ENCODE data around the gene TOE1. TPM values are rescaled to one million over a fixed set of nuclear protein-coding genes. Genes with fewer than 3 reads are reported as not detected.
"Not testable (repeated sequence)": the region's sequence is repeated elsewhere in the genome, so short reads cannot be mapped to it uniquely, and the experiment has no call there.

TOE1 gene
- total and polyA plus RNA-seq, 2 of the 8 experiments (the other 6 are each of a cell fraction or from before 2014, with no cell fraction given) = 15.2 to 25.8 TPM

- TF ChIP-seq ATF2 (IDR thresholded peaks at IDR 0.05; ENCODE audit: low read length) = no peak
- TF ChIP-seq USF2 (IDR thresholded peaks at IDR 0.05; ENCODE audit: low read length) = no peak
- no peak for TF ChIP-seq SP1 (IDR thresholded peaks at IDR 0.05; ENCODE audit: low read depth, low read length)
- TF ChIP-seq FOSL1 (IDR thresholded peaks at IDR 0.05; ENCODE audit: insufficient read depth, low read depth, low read length) = no peak
- TF ChIP-seq CHD1 (IDR thresholded peaks at IDR 0.05; ENCODE audit: low read depth, low read length) = no peak
- no peak for TF ChIP-seq SRF (IDR thresholded peaks at IDR 0.05; ENCODE audit: low read depth, low read length)
- TF ChIP-seq TCF12 (IDR thresholded peaks at IDR 0.05; ENCODE audit: low read depth, low read length) = no peak
- no peak for TF ChIP-seq ZNF274 (IDR thresholded peaks at IDR 0.05; ENCODE audit: borderline replicate concordance, extremely low read depth, low read length)
These were observed at the start of gene TOE1, which contains the start of gene MUTYH (continued) for GRCh38 chr1:45339789-45340558.

- not testable (repeated sequence) for H3K79me2 ChIP-seq (ENCODE audit: control insufficient read depth in 1 of 2, insufficient read depth in 2 of 2, low read length in 2 of 2); H3K4ac ChIP-seq (replicated peaks; ENCODE audit: insufficient read length, low read depth, low read length); H4K91ac ChIP-seq (replicated peaks; ENCODE audit: insufficient read length, low read length); H4K8ac ChIP-seq (ENCODE audit: extremely low read depth, insufficient read depth, low read length); FAIRE-seq; H2AK5ac ChIP-seq (ENCODE audit: low read depth, low read length); H3K23ac ChIP-seq (ENCODE audit: insufficient read length); H3K27ac ChIP-seq (ENCODE audit: low read depth, low read length); H3K18ac ChIP-seq (ENCODE audit: extremely low read depth, low read length); H3K4me1 ChIP-seq (replicated peaks in 1 of 4; ENCODE audit: control insufficient read depth in 3 of 4, insufficient read depth in 4 of 4, low read length in 3 of 4); H2BK20ac ChIP-seq (ENCODE audit: low read length); H3K14ac ChIP-seq (ENCODE audit: insufficient read length); H3K4me2 ChIP-seq (ENCODE audit: insufficient read depth in 1 of 2, low read depth in 2 of 2, low read length in 2 of 2); DNase-seq (ENCODE audit: low read depth in 1 of 2, low spot score in 2 of 2); H3K23me2 ChIP-seq (ENCODE audit: low read depth, low read length); H3K4me3 ChIP-seq (ENCODE audit: extremely low read depth in 1 of 4, insufficient read depth in 2 of 4, low read depth in 3 of 4, low read length in 4 of 4); H2BK15ac ChIP-seq (ENCODE audit: low read length); H2BK5ac ChIP-seq (ENCODE audit: low read depth, low read length); H3K79me1 ChIP-seq (ENCODE audit: low read depth, low read length); H2BK12ac ChIP-seq (ENCODE audit: low read depth, low read length); H4K5ac ChIP-seq (ENCODE audit: insufficient read length, low read depth, low read length); H3K9ac ChIP-seq (replicated peaks in 1 of 4; ENCODE audit: extremely low read depth in 1 of 4, low read depth in 3 of 4, low read length in 3 of 4); H3K9me3 ChIP-seq (ENCODE audit: insufficient read depth in 2 of 2, low read depth in 1 of 2, low read length in 1 of 2); H3K36me3 ChIP-seq (ENCODE audit: control insufficient read depth in 2 of 4, insufficient read depth in 4 of 4, low read length in 3 of 4); H3K27me3 ChIP-seq (replicated peaks in 1 of 4; ENCODE audit: control insufficient read depth in 3 of 4, extremely low read depth in 1 of 4, insufficient read depth in 3 of 4, low read length in 3 of 4); H2AFZ ChIP-seq (ENCODE audit: low read length); H2BK120ac ChIP-seq (replicated peaks; ENCODE audit: low read depth, low read length); H4K20me1 ChIP-seq (replicated peaks in 1 of 2; ENCODE audit: control insufficient read depth in 1 of 2, insufficient read depth in 2 of 2, low read length in 2 of 2); H3K56ac ChIP-seq (replicated peaks; ENCODE audit: insufficient read length, low read depth, low read length)
- ChIA-PET CTCF (ENCODE audit: partially characterized antibody) (interaction anchor here (0.6 to 19.1 kb wide), 7 partner anchors 10 to 696 kb away, joined by 3 to 424 read pairs (median 4); partner anchors contain the start of genes HECTD3 and UROD), POLR2A (ENCODE audit: partially characterized antibody) (interaction anchor here (1.7 kb wide), 1 partner anchor 36 kb away, joined by 6 read pairs; the partner anchor contains the start of gene HPDL)
- WGBS, 2 experiments (ENCODE audit: extremely low coverage in 1 of 2, insufficient coverage in 1 of 2, insufficient read length in 1 of 2, insufficient replicate concordance in 2 of 2, low coverage in 1 of 2, low lambda C conversion rate in 2 of 2, missing lambda C conversion rate in 1 of 2) = 96% methylated on average over 6 of the region's 6 CpGs; no CpG with 5 or more reads in 1 of the 2 experiments
These were observed 49.0 kb upstream of the TOE1 start for GRCh38 chr1:45291002-45291401.
